HCT116 (cell line): ENCODE results near the gene MAPK10.

ENCODE experiments used
- CTCF ChIP-seq, 3 experiments: fragments of 200-600 bp in 1 of 3; sonication (generic) in 1 of 3; IDR thresholded peaks in 2 of 3; conservative IDR thresholded peaks in 1 of 3; 2 replicates each; pipeline ENCODE4 v1.5.1; 2012 to 2017; ENCODE audit warnings: low read depth in 2 of 3, low read length in 2 of 3, antibody characterized with exemption in 1 of 3, borderline replicate concordance in 1 of 3, control low read depth in 1 of 3, mild to moderate bottlenecking in 1 of 3, mixed read lengths in 1 of 3, mixed run types in 1 of 3, moderate library complexity in 1 of 3; ENCODE audit not compliant: insufficient read depth in 1 of 3
- EZH2 ChIP-seq: fragments of 200-600 bp; sonication (generic); IDR thresholded peaks from 2 replicates; pipeline ENCODE4 v1.6.1; 2017; ENCODE audit warnings: antibody characterized with exemption, mixed run types
- POLR2A ChIP-seq: IDR thresholded peaks from 2 replicates; pipeline ENCODE4 v1.7.0; 2011; ENCODE audit warnings: borderline replicate concordance; ENCODE audit not compliant: insufficient read depth, insufficient read length; ENCODE audit errors: extremely low read depth

GRCh38 chr4:86250006-86250405 is 109.8 kb downstream of the MAPK10 start:
- no peak for TF ChIP-seq CTCF (IDR thresholded peaks at IDR 0.05 in 2 of 3, conservative IDR thresholded peaks at IDR 0.05 in 1 of 3; ENCODE audit: borderline replicate concordance in 1 of 3, insufficient read depth in 1 of 3, low read depth in 2 of 3, low read length in 2 of 3)
- no peak for TF ChIP-seq EZH2
- no peak for TF ChIP-seq POLR2A
